ENCODE data around the gene ZDBF2.

Gene ZDBF2

GRCh38 chr2:206361407-206362045 lies 87.1 kb downstream of the ZDBF2 start:
- no peak for FAIRE-seq
- TF ChIP-seq, protein P1, sequence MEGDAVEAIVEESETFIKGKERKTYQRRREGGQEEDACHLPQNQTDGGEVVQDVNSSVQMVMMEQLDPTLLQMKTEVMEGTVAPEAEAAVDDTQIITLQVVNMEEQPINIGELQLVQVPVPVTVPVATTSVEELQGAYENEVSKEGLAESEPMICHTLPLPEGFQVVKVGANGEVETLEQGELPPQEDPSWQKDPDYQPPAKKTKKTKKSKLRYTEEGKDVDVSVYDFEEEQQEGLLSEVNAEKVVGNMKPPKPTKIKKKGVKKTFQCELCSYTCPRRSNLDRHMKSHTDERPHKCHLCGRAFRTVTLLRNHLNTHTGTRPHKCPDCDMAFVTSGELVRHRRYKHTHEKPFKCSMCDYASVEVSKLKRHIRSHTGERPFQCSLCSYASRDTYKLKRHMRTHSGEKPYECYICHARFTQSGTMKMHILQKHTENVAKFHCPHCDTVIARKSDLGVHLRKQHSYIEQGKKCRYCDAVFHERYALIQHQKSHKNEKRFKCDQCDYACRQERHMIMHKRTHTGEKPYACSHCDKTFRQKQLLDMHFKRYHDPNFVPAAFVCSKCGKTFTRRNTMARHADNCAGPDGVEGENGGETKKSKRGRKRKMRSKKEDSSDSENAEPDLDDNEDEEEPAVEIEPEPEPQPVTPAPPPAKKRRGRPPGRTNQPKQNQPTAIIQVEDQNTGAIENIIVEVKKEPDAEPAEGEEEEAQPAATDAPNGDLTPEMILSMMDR (IDR thresholded peaks at IDR 0.05; ENCODE audit: insufficient read depth, missing control alignments): no peak
- no peak for DNase-seq (ENCODE audit: insufficient read length, low spot score)
